Measurements from ENCODE around the gene B3GLCT.
"Not testable (repeated sequence)": the region's sequence is repeated elsewhere in the genome, so short reads cannot be mapped to it uniquely, and the experiment has no call there.

B3GLCT gene

GRCh38 chr13:31201341-31202031 is 1.7 kb downstream of the B3GLCT start:
- no peaks in the 10 kb centered on the region for H3K36me3 ChIP-seq (ENCODE audit: control insufficient read depth in 5 of 5, insufficient read depth in 5 of 5, low read length in 5 of 5)
- no peaks in the 10 kb centered on the region for H3K9me3 ChIP-seq (ENCODE audit: control insufficient read depth in 5 of 5, low read length in 5 of 5)
- peak overlapping the region in 4 of 5 donors; percentile 63 to 76 (median 72) for H3K9ac ChIP-seq (ENCODE audit: low read length in 5 of 5)
- H3K27ac ChIP-seq (ENCODE audit: low read depth, low read length): no peak overlapping the region
- H3K4me3 ChIP-seq (ENCODE audit: low read depth in 1 of 5, low read length in 5 of 5): peak overlapping the region; percentile 52 to 77 (median 71)
- H3K4me1 ChIP-seq (ENCODE audit: control insufficient read depth in 5 of 5, insufficient read depth in 5 of 5, low read length in 5 of 5): peaks cover 4 to 18% (median 14%) of the 10 kb centered on the region in 5 donors
- H3K27me3 ChIP-seq (ENCODE audit: control insufficient read depth in 5 of 5, insufficient read depth in 4 of 5, low read length in 5 of 5): no peaks in the 10 kb centered on the region

GRCh38 chr13:31204592-31204991 is 4.8 kb downstream of the B3GLCT start:
- Histone ChIP-seq H3K9me3 (ENCODE audit: control insufficient read depth in 5 of 5, low read length in 5 of 5) (no peaks in the 10 kb centered on the region), H3K27me3 (ENCODE audit: control insufficient read depth in 5 of 5, insufficient read depth in 4 of 5, low read length in 5 of 5) (no peaks in the 10 kb centered on the region), H3K36me3 (ENCODE audit: control insufficient read depth in 5 of 5, insufficient read depth in 5 of 5, low read length in 5 of 5) (no peaks in the 10 kb centered on the region), H3K4me1 (ENCODE audit: control insufficient read depth in 5 of 5, insufficient read depth in 5 of 5, low read length in 5 of 5) (peaks cover 10 to 33% (median 29%) of the 10 kb centered on the region in 5 donors), H3K9ac (ENCODE audit: low read length in 5 of 5) (no peak overlapping the region), H3K27ac (ENCODE audit: low read depth, low read length) (no peak overlapping the region), H3K4me3 (ENCODE audit: low read depth in 1 of 5, low read length in 5 of 5) (no peak overlapping the region)

- Histone ChIP-seq H3K27ac (ENCODE audit: low read depth, low read length) (no peak overlapping the region), H3K9me3 (ENCODE audit: control insufficient read depth in 5 of 5, low read length in 5 of 5) (no peaks in the 10 kb centered on the region), H3K4me3 (ENCODE audit: low read depth in 1 of 5, low read length in 5 of 5) (peak overlapping the region in 1 of 5 donors; percentile 36), H3K9ac (ENCODE audit: low read length in 5 of 5) (no peak overlapping the region), H3K36me3 (ENCODE audit: control insufficient read depth in 5 of 5, insufficient read depth in 5 of 5, low read length in 5 of 5) (no peaks in the 10 kb centered on the region), H3K27me3 (ENCODE audit: control insufficient read depth in 5 of 5, insufficient read depth in 4 of 5, low read length in 5 of 5) (no peaks in the 10 kb centered on the region), H3K4me1 (ENCODE audit: control insufficient read depth in 5 of 5, insufficient read depth in 5 of 5, low read length in 5 of 5) (peaks cover 6 to 27% (median 26%) of the 10 kb centered on the region in 5 donors)
Observed at GRCh38 chr13:31207661-31208552, 8.1 kb downstream of the B3GLCT start.

GRCh38 chr13:31208559-31209122 is 8.9 kb downstream of the B3GLCT start:
- H3K36me3 ChIP-seq (ENCODE audit: control insufficient read depth in 5 of 5, insufficient read depth in 5 of 5, low read length in 5 of 5): no peaks in the 10 kb centered on the region
- no peak overlapping the region for H3K9ac ChIP-seq (ENCODE audit: low read length in 5 of 5)
- H3K27ac ChIP-seq (ENCODE audit: low read depth, low read length): no peak overlapping the region
- no peaks in the 10 kb centered on the region for H3K27me3 ChIP-seq (ENCODE audit: control insufficient read depth in 5 of 5, insufficient read depth in 4 of 5, low read length in 5 of 5)
- no peaks in the 10 kb centered on the region for H3K9me3 ChIP-seq (ENCODE audit: control insufficient read depth in 5 of 5, low read length in 5 of 5)
- H3K4me1 ChIP-seq (ENCODE audit: control insufficient read depth in 5 of 5, insufficient read depth in 5 of 5, low read length in 5 of 5): peaks cover 6 to 27% (median 26%) of the 10 kb centered on the region in 5 donors
- peak overlapping the region in 3 of 5 donors; percentile 1 to 36 (median 22) for H3K4me3 ChIP-seq (ENCODE audit: low read depth in 1 of 5, low read length in 5 of 5)

DNA sequence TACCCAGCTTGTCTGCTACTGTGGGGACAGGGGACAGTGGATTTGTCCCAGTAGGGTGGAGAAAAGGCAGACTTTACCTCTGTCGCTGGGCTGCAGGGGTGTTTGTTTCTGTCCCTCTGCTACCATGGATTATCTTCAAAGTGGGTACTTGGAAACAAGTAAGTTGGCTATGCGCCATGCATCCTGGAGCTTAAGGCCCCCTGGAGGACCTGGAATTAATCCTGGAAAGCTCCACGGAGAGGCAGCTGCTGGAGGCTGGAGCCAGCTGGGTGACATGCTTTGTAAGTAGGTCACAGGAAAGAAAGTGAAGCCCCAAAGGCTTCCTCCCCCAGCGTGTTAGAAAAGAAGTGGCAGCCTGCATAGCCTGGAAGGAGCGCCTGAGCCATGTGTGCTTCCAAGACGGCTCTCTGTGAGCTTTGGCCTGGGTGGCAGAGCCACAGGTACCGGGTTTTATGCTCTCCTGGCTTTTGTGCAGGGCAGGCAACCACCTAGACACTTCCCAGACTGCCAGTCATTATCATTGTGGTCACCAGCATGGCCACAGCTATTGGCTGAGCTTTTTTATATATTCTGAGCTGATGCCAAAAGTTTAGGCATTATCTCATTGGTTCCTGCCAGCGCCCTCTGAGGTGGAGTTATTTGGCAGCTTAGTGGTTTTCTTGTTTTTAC is 9.5 kb downstream of the B3GLCT start:
- Histone ChIP-seq H3K27ac (ENCODE audit: low read depth, low read length) (no peak overlapping the region), H3K27me3 (ENCODE audit: control insufficient read depth in 5 of 5, insufficient read depth in 4 of 5, low read length in 5 of 5) (no peaks in the 10 kb centered on the region), H3K4me1 (ENCODE audit: control insufficient read depth in 5 of 5, insufficient read depth in 5 of 5, low read length in 5 of 5) (peaks cover 6 to 27% (median 26%) of the 10 kb centered on the region in 5 donors), H3K4me3 (ENCODE audit: low read depth in 1 of 5, low read length in 5 of 5) (peak overlapping the region in 3 of 5 donors; percentile 1 to 22 (median 6)), H3K9me3 (ENCODE audit: control insufficient read depth in 5 of 5, low read length in 5 of 5) (no peaks in the 10 kb centered on the region), H3K36me3 (ENCODE audit: control insufficient read depth in 5 of 5, insufficient read depth in 5 of 5, low read length in 5 of 5) (no peaks in the 10 kb centered on the region), H3K9ac (ENCODE audit: low read length in 5 of 5) (peak overlapping the region in 1 of 5 donors; percentile 20)

- Histone ChIP-seq H3K9me3 (ENCODE audit: control insufficient read depth in 5 of 5, low read length in 5 of 5) (no peaks in the 10 kb centered on the region), H3K9ac (ENCODE audit: low read length in 5 of 5) (peak overlapping the region in 1 of 5 donors; percentile 20), H3K27me3 (ENCODE audit: control insufficient read depth in 5 of 5, insufficient read depth in 4 of 5, low read length in 5 of 5) (no peaks in the 10 kb centered on the region), H3K4me1 (ENCODE audit: control insufficient read depth in 5 of 5, insufficient read depth in 5 of 5, low read length in 5 of 5) (peaks cover 6 to 27% (median 26%) of the 10 kb centered on the region in 5 donors), H3K4me3 (ENCODE audit: low read depth in 1 of 5, low read length in 5 of 5) (peak overlapping the region in 1 of 5 donors; percentile 1), H3K27ac (ENCODE audit: low read depth, low read length) (no peak overlapping the region), H3K36me3 (ENCODE audit: control insufficient read depth in 5 of 5, insufficient read depth in 5 of 5, low read length in 5 of 5) (no peaks in the 10 kb centered on the region)
Observed at GRCh38 chr13:31209841-31210210, 10.1 kb downstream of the B3GLCT start.

- Histone ChIP-seq H3K9ac (ENCODE audit: low read length in 5 of 5) (no peak overlapping the region), H3K9me3 (ENCODE audit: control insufficient read depth in 5 of 5, low read length in 5 of 5) (no peaks in the 10 kb centered on the region), H3K36me3 (ENCODE audit: control insufficient read depth in 5 of 5, insufficient read depth in 5 of 5, low read length in 5 of 5) (no peaks in the 10 kb centered on the region), H3K27me3 (ENCODE audit: control insufficient read depth in 5 of 5, insufficient read depth in 4 of 5, low read length in 5 of 5) (no peaks in the 10 kb centered on the region), H3K4me3 (ENCODE audit: low read depth in 1 of 5, low read length in 5 of 5) (no peak overlapping the region), H3K4me1 (ENCODE audit: control insufficient read depth in 5 of 5, insufficient read depth in 5 of 5, low read length in 5 of 5) (peaks cover 6 to 17% (median 16%) of the 10 kb centered on the region in 5 donors), H3K27ac (ENCODE audit: low read depth, low read length) (no peak overlapping the region)
Observed at GRCh38 chr13:31213651-31214289, 14.0 kb downstream of the B3GLCT start.

DNA sequence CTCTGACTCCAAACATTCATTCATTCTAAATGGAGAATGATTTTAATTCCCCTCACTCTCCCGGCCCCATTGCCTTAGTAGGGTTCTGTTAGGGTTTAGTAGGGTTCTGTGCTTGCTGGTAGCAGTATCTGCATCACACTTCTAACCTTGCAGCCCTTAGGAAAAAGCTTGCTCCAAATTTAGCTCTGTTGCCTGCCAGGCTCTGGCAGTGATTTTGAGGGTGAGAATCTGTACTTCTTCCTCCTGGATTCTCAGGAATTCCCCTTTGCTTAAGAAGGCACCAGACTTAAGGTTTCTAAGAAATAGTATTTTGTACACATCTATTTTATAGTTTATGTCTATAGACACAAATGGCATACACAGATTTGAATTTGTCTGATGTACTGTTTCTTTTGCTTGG is 14.7 kb downstream of the B3GLCT start:
- Histone ChIP-seq H3K4me3 (ENCODE audit: low read depth in 1 of 5, low read length in 5 of 5) (no peak overlapping the region), H3K27me3 (ENCODE audit: control insufficient read depth in 5 of 5, insufficient read depth in 4 of 5, low read length in 5 of 5) (no peaks in the 10 kb centered on the region), H3K9me3 (ENCODE audit: control insufficient read depth in 5 of 5, low read length in 5 of 5) (no peaks in the 10 kb centered on the region), H3K9ac (ENCODE audit: low read length in 5 of 5) (no peak overlapping the region), H3K4me1 (ENCODE audit: control insufficient read depth in 5 of 5, insufficient read depth in 5 of 5, low read length in 5 of 5) (peaks cover under 1 to 10% (median 10%) of the 10 kb centered on the region in 5 donors), H3K36me3 (ENCODE audit: control insufficient read depth in 5 of 5, insufficient read depth in 5 of 5, low read length in 5 of 5) (no peaks in the 10 kb centered on the region), H3K27ac (ENCODE audit: low read depth, low read length) (no peak overlapping the region)

- not testable (repeated sequence) for H3K9ac ChIP-seq (ENCODE audit: low read length in 5 of 5); H3K9me3 ChIP-seq (ENCODE audit: control insufficient read depth in 5 of 5, low read length in 5 of 5); H3K27me3 ChIP-seq (ENCODE audit: control insufficient read depth in 5 of 5, insufficient read depth in 4 of 5, low read length in 5 of 5); H3K27ac ChIP-seq (ENCODE audit: low read depth, low read length); H3K36me3 ChIP-seq (ENCODE audit: control insufficient read depth in 5 of 5, insufficient read depth in 5 of 5, low read length in 5 of 5); H3K4me3 ChIP-seq (ENCODE audit: low read depth in 1 of 5, low read length in 5 of 5); H3K4me1 ChIP-seq (ENCODE audit: control insufficient read depth in 5 of 5, insufficient read depth in 5 of 5, low read length in 5 of 5)
Observed at GRCh38 chr13:31216916-31217315, 17.1 kb downstream of the B3GLCT start.

All from subcutaneous abdominal adipose tissue (tissue), 5 donors.